Ovary (tissue), 9 donors: Measurements from ENCODE around the gene PSMC3. TPM values are rescaled to one million over a fixed set of nuclear protein-coding genes. Genes with fewer than 3 reads are reported as not detected.

ENCODE experiments used
- DNase-seq, 5 donors: peaks; one replicate each; pipeline ENCODE4 v3.0.0-alpha.2; 2019 to 2020
- H3K27ac ChIP-seq, 2 donors: fragments of 200-600 bp; one replicate each; pipeline versions ENCODE4 v1.5.1 to v1.8.0; 2019 to 2022
- H3K27me3 ChIP-seq: fragments of 200-600 bp; one replicate; pipeline ENCODE4 v1.8.0; 2022
- H3K36me3 ChIP-seq: fragments of 200-600 bp; sonication (generic); one replicate; pipeline ENCODE4 v1.5.1; 2019
- H3K4me1 ChIP-seq: one replicate; pipeline ENCODE4 v1.8.1; 2013; ENCODE audit warnings: mild to moderate bottlenecking, moderate library complexity; ENCODE audit not compliant: insufficient read depth
- H3K4me3 ChIP-seq: fragments of 200-600 bp; sonication (generic); one replicate; pipeline ENCODE4 v1.5.1; 2017
- H3K9me3 ChIP-seq, 2 donors: fragments of 200-600 bp in 1 of 2; sonication (generic) in 1 of 2; one replicate each; pipeline versions ENCODE4 v1.5.1 to v1.8.1; 2013 to 2019; ENCODE audit warnings: mild to moderate bottlenecking in 1 of 2, moderate library complexity in 1 of 2
- CTCF ChIP-seq, 3 donors: fragments of 450-650 bp in 2 of 3; fragments of 200-600 bp in 1 of 3; IDR thresholded peaks; one replicate each; pipeline versions ENCODE4 v1.5.1 to v1.8.0; 2016 to 2022; ENCODE audit warnings: antibody characterized with exemption in 3 of 3, mild to moderate bottlenecking in 1 of 3
- EP300 ChIP-seq: sonication (generic); formaldehyde crosslinking; IDR thresholded peaks from one replicate; pipeline ENCODE4 v1.6.1; 2017; ENCODE audit warnings: antibody characterized with exemption
- POLR2A ChIP-seq: fragments of 450-650 bp; IDR thresholded peaks from one replicate; pipeline ENCODE4 v1.6.1; 2017; ENCODE audit warnings: antibody characterized with exemption, mild to moderate bottlenecking, moderate library complexity
- WGBS, 3 donors: extraction: QIAGEN DNeasy Blood & Tissue Kit in 1 of 3; methylation state at CpG; one replicate each; pipeline versions ENCODE4 v1.1.5 to v1.1.7; 2013 to 2017; 5-methylcytosine and 5-hydroxymethylcytosine counted together
- intact Hi-C, 4 donors: fragments of 100-400 bp; cut with DNase I; formaldehyde crosslinking; loops; one replicate each; pipeline versions ENCODE4 v1.11.0 to v1.15.1; 2022 to 2023
- polyA plus RNA-seq, 2 donors: library from polyadenylated mRNA; stranded (reverse); fragments of 200-250 nt in 1 of 2; fragments of 350-450 nt in 1 of 2; fragmentation: Illumina TruSeq in 1 of 2; extraction: RNeasy Lipid Tissue Mini Kit (QIAGEN cat#74804) in 1 of 2; gene quantifications; one replicate each; pipeline ENCODE4 v1.2.3, GENCODE V29; 2013 to 2014
- total RNA-seq, 7 donors: library from RNA; depleted of rRNA in 2 of 7; stranded (reverse); fragments of >200 nt in 2 of 7; fragmentation: NEBNext Ultra II Directional in 3 of 7; extraction: Animal tissue kit (Norgen Biotek cat#: 25700) in 3 of 7; gene quantifications; one replicate each; pipeline versions ENCODE4 v1.1.0 to v1.2.4, GENCODE V29; 2016 to 2023
- donor health status: DM: no; HTN: no; CAD: no; lungs with moderate emphysema.
- donor health status: DM: no; HTN: no; CAD: no.
- donor health status: Bipolar disorder and iron deficiency.
- donor health status: DM: yes; HTN: yes; CAD: no.
- donor health status: DM: no; HTN: no; CAD: no.
- donor health status: DM: yes; HTN: yes; CAD: no.

Gene PSMC3
- total and polyA plus RNA-seq, 9 donors, result 60.7 to 267 (median 87.2) TPM

GRCh38 chr11:47375546-47376085 is 50.6 kb downstream of the PSMC3 start:
- 83 to 91% (median 91%) methylated on average over 13 of the region's 13 CpGs for WGBS, 3 donors
- no peaks in the 10 kb centered on the region for H3K36me3 ChIP-seq
- H3K27ac ChIP-seq, result no peak overlapping the region
- H3K4me3 ChIP-seq, result no peak overlapping the region
- intact Hi-C loops, result loop anchor here (2.0 to 10.0 kb wide), 4 partner anchors 77 to 239 kb away; no protein-coding TSS in a partner anchor
- H3K9me3 ChIP-seq, result no peaks in the 10 kb centered on the region
- no peaks in the 10 kb centered on the region for H3K4me1 ChIP-seq
- no peak for TF ChIP-seq EP300
- no peak for TF ChIP-seq CTCF (IDR thresholded peaks at IDR 0.05)
- no peak for TF ChIP-seq POLR2A
- DNase-seq, result peak in 1 of 5 donors; percentile 25
- H3K27me3 ChIP-seq, result no peaks in the 10 kb centered on the region

GRCh38 chr11:47375020-47375419 is 51.2 kb downstream of the PSMC3 start:
- Histone ChIP-seq H3K4me1 (no peaks in the 10 kb centered on the region), H3K27ac (no peak overlapping the region), H3K9me3 (no peaks in the 10 kb centered on the region), H3K27me3 (no peaks in the 10 kb centered on the region), H3K36me3 (no peaks in the 10 kb centered on the region), H3K4me3 (no peak overlapping the region)
- DNase-seq, result peak in 1 of 5 donors; percentile 26
- WGBS, 3 donors, result 80 to 94% (median 87%) methylated on average over 8 of the region's 8 CpGs
- TF ChIP-seq EP300 (no peak), POLR2A (no peak), CTCF (IDR thresholded peaks at IDR 0.05) (no peak)
- intact Hi-C loops, result loop anchor here (2.0 to 10.0 kb wide), 4 partner anchors 77 to 240 kb away; no protein-coding TSS in a partner anchor

GRCh38 chr11:47374720-47375019 is 51.6 kb downstream of the PSMC3 start:
- Histone ChIP-seq H3K9me3 (no peaks in the 10 kb centered on the region), H3K36me3 (no peaks in the 10 kb centered on the region), H3K27me3 (no peaks in the 10 kb centered on the region), H3K4me1 (no peaks in the 10 kb centered on the region), H3K27ac (no peak overlapping the region), H3K4me3 (no peak overlapping the region)
- DNase-seq, result peak in 1 of 5 donors; percentile 28
- TF ChIP-seq CTCF (IDR thresholded peaks at IDR 0.05), result no peak
- no peak for TF ChIP-seq POLR2A
- no peak for TF ChIP-seq EP300
- intact Hi-C loops, result loop anchor here (2.0 to 10.0 kb wide), 4 partner anchors 78 to 240 kb away; no protein-coding TSS in a partner anchor
- 76 to 91% (median 80%) methylated on average over 5 of the region's 5 CpGs for WGBS, 3 donors

- Histone ChIP-seq H3K4me1 (no peaks in the 10 kb centered on the region), H3K27ac (no peak overlapping the region), H3K4me3 (no peak overlapping the region), H3K27me3 (no peaks in the 10 kb centered on the region), H3K36me3 (no peaks in the 10 kb centered on the region), H3K9me3 (no peaks in the 10 kb centered on the region)
- WGBS, 3 donors, result 40 to 44% (median 43%) methylated on average over 19 of the region's 19 CpGs
- TF ChIP-seq POLR2A (no peak), CTCF (IDR thresholded peaks at IDR 0.05) (peak; percentile 78 to 88 (median 85)), EP300 (no peak)
- intact Hi-C loops, result loop anchor here (2.0 to 10.0 kb wide), 3 partner anchors 79 to 241 kb away; no protein-coding TSS in a partner anchor
- DNase-seq, result peak; percentile 81 to 89 (median 85)
Measured at GRCh38 chr11:47373876-47374719, 52.1 kb downstream of the PSMC3 start.
